ENCODE results near the gene FRRS1L. TPM values are rescaled to one million over a fixed set of nuclear protein-coding genes. Genes with fewer than 3 reads are reported as not detected.

Gene FRRS1L
- total and polyA plus RNA-seq, 4 donors = 0.08 to 0.51 TPM; not detected in 2

GRCh38 chr9:109179801-109180523 lies 12.9 kb upstream of the FRRS1L start:
- Histone ChIP-seq H3K4me3 (ENCODE audit: low read depth in 1 of 3, low read length in 3 of 3) (no peak overlapping the region), H3K9ac (ENCODE audit: low read depth in 1 of 2, low read length in 2 of 2) (no peak overlapping the region), H3K4me1 (ENCODE audit: control insufficient read depth in 4 of 4, insufficient read depth in 4 of 4, low read length in 3 of 4) (no peaks in the 10 kb centered on the region), H3K27me3 (ENCODE audit: control insufficient read depth in 4 of 4, insufficient read depth in 4 of 4, low read length in 3 of 4) (no peaks in the 10 kb centered on the region), H3K27ac (ENCODE audit: low read depth in 1 of 2, low read length in 2 of 2) (no peak overlapping the region), H3K36me3 (ENCODE audit: control insufficient read depth in 4 of 4, insufficient read depth in 3 of 4, low read depth in 1 of 4, low read length in 3 of 4) (no peaks in the 10 kb centered on the region), H3K9me3 (ENCODE audit: control insufficient read depth in 4 of 4, low read length in 3 of 4) (no peaks in the 10 kb centered on the region)
- whole genome bisulfite sequencing = 88% methylated on average over 9 of the region's 9 CpGs
- no peak for DNase-seq (ENCODE audit: low spot score)
- TF ChIP-seq CTCF (IDR thresholded peaks at IDR 0.05; ENCODE audit: low read depth, low read length, missing input control) = no peak
- TF ChIP-seq YY1 (IDR thresholded peaks at IDR 0.05) = no peak
- TF ChIP-seq, protein P1, sequence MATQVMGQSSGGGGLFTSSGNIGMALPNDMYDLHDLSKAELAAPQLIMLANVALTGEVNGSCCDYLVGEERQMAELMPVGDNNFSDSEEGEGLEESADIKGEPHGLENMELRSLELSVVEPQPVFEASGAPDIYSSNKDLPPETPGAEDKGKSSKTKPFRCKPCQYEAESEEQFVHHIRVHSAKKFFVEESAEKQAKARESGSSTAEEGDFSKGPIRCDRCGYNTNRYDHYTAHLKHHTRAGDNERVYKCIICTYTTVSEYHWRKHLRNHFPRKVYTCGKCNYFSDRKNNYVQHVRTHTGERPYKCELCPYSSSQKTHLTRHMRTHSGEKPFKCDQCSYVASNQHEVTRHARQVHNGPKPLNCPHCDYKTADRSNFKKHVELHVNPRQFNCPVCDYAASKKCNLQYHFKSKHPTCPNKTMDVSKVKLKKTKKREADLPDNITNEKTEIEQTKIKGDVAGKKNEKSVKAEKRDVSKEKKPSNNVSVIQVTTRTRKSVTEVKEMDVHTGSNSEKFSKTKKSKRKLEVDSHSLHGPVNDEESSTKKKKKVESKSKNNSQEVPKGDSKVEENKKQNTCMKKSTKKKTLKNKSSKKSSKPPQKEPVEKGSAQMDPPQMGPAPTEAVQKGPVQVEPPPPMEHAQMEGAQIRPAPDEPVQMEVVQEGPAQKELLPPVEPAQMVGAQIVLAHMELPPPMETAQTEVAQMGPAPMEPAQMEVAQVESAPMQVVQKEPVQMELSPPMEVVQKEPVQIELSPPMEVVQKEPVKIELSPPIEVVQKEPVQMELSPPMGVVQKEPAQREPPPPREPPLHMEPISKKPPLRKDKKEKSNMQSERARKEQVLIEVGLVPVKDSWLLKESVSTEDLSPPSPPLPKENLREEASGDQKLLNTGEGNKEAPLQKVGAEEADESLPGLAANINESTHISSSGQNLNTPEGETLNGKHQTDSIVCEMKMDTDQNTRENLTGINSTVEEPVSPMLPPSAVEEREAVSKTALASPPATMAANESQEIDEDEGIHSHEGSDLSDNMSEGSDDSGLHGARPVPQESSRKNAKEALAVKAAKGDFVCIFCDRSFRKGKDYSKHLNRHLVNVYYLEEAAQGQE (IDR thresholded peaks at IDR 0.05) = no peak

- Histone ChIP-seq H3K27me3 (ENCODE audit: control insufficient read depth in 4 of 4, insufficient read depth in 4 of 4, low read length in 3 of 4) (no peaks in the 10 kb centered on the region), H3K36me3 (ENCODE audit: control insufficient read depth in 4 of 4, insufficient read depth in 3 of 4, low read depth in 1 of 4, low read length in 3 of 4) (no peaks in the 10 kb centered on the region), H3K4me3 (ENCODE audit: low read depth in 1 of 3, low read length in 3 of 3) (no peak overlapping the region), H3K9ac (ENCODE audit: low read depth in 1 of 2, low read length in 2 of 2) (no peak overlapping the region), H3K9me3 (ENCODE audit: control insufficient read depth in 4 of 4, low read length in 3 of 4) (no peaks in the 10 kb centered on the region), H3K27ac (ENCODE audit: low read depth in 1 of 2, low read length in 2 of 2) (no peak overlapping the region), H3K4me1 (ENCODE audit: control insufficient read depth in 4 of 4, insufficient read depth in 4 of 4, low read length in 3 of 4) (no peaks in the 10 kb centered on the region)
- DNase-seq (ENCODE audit: low spot score) = no peak
- TF ChIP-seq NR2F2 (IDR thresholded peaks at IDR 0.05) (no peak), HNF4G (IDR thresholded peaks at IDR 0.05) (no peak), TAF1 (conservative IDR thresholded peaks at IDR 0.05) (no peak), JUND (IDR thresholded peaks at IDR 0.05) (no peak), HNF4A (conservative IDR thresholded peaks at IDR 0.05) (no peak), FOXA1 (IDR thresholded peaks at IDR 0.05) (no peak), ATF3 (IDR thresholded peaks at IDR 0.05) (no peak), EGR1 (IDR thresholded peaks at IDR 0.05; ENCODE audit: low read depth in 2 of 2) (no peak), YY1 (IDR thresholded peaks at IDR 0.05) (no peak), GABPA (IDR thresholded peaks at IDR 0.05 in 1 of 2, conservative IDR thresholded peaks at IDR 0.05 in 1 of 2) (no peak), CTCF (IDR thresholded peaks at IDR 0.05; ENCODE audit: low read depth, low read length, missing input control) (no peak), RXRA (IDR thresholded peaks at IDR 0.05) (no peak), RAD21 (IDR thresholded peaks at IDR 0.05) (no peak), FOXA2 (IDR thresholded peaks at IDR 0.05) (no peak)
- TF ChIP-seq, protein P2, sequence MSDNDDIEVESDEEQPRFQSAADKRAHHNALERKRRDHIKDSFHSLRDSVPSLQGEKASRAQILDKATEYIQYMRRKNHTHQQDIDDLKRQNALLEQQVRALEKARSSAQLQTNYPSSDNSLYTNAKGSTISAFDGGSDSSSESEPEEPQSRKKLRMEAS (IDR thresholded peaks at IDR 0.05) = no peak
- TF ChIP-seq, protein P1 (IDR thresholded peaks at IDR 0.05) = no peak
- TF ChIP-seq, protein P3, sequence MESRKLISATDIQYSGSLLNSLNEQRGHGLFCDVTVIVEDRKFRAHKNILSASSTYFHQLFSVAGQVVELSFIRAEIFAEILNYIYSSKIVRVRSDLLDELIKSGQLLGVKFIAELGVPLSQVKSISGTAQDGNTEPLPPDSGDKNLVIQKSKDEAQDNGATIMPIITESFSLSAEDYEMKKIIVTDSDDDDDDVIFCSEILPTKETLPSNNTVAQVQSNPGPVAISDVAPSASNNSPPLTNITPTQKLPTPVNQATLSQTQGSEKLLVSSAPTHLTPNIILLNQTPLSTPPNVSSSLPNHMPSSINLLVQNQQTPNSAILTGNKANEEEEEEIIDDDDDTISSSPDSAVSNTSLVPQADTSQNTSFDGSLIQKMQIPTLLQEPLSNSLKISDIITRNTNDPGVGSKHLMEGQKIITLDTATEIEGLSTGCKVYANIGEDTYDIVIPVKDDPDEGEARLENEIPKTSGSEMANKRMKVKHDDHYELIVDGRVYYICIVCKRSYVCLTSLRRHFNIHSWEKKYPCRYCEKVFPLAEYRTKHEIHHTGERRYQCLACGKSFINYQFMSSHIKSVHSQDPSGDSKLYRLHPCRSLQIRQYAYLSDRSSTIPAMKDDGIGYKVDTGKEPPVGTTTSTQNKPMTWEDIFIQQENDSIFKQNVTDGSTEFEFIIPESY (IDR thresholded peaks at IDR 0.05) = no peak
- WGBS = 92% methylated on average over 2 of the region's 2 CpGs
Observed at GRCh38 chr9:109176963-109177362, 9.9 kb upstream of the FRRS1L start.

All from liver (tissue), 9 donors.